Measurements from ENCODE around the gene PAM16. TPM values are rescaled to one million over a fixed set of nuclear protein-coding genes. Genes with fewer than 3 reads are reported as not detected.

PAM16 gene
- total RNA-seq, 1 donor from 2014 or later: 57.8 TPM

DNA sequence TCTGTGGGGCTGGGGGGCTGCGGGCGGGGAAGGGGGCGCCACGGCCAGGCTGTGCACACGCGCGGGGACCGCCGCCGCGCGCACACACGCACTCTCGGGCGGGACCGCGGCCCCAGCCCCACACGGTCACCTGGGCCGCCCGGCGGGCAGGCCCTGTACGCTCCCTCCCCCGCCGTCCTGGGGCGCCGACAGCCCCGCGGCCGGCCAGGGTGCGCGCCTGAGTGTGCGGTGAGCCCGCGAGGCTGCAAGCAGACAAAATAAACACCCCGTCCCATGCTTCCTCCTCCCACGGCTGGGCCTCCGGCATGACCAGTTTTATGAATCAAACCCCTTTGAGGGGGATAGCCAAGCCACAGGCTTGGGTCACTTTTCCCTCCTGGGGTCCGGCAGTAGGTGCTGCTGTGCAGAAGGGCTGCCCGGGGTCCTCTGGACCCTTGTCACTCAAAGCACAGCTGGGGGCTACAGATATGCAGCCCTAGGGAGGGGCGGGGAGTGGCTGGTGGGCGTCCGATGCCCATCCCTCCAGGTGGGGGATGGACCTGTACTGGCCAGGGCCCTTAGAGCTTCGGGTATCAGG is 21.0 kb upstream of the PAM16 start:
- no peak for DNase-seq (ENCODE audit: extremely low read depth, low read depth, low spot score)

DNA sequence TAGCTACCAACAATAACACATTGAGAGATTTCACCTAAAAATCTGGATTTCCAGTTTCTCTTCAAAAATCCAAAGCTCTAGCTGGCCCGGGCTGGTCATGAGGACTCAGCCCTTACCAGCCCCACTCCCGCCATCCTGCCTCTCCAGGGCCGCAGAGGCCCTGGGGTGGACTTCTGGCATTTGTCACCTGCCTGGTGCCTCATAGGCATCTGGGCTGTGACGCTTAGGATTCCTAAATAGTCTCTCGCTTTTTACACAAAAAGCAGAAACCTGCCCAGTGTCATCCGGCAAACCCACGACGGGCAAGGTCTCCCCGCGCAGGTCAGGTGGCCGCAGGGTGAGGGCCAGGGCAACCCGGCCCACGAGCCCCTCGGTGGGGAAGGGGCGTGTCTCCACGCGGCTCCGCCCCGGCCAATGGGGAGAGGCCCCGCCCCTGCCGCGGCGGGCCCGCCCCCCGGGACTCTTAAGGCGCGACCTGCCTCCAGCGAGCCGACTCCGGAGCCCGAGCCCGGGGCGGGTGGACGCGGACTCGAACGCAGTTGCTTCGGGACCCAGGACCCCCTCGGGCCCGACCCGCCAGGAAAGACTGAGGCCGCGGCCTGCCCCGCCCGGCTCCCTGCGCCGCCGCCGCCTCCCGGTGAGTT is 20.4 kb upstream of the PAM16 start, which contains the start of gene VASN:
TSS of gene VASN (plus strand) at position 492 of the 644 bp plus-strand sequence. CDS start 9,030 bp downstream, outside the sequence.
- DNase-seq (ENCODE audit: extremely low read depth, low read depth, low spot score): no peak

DNA sequence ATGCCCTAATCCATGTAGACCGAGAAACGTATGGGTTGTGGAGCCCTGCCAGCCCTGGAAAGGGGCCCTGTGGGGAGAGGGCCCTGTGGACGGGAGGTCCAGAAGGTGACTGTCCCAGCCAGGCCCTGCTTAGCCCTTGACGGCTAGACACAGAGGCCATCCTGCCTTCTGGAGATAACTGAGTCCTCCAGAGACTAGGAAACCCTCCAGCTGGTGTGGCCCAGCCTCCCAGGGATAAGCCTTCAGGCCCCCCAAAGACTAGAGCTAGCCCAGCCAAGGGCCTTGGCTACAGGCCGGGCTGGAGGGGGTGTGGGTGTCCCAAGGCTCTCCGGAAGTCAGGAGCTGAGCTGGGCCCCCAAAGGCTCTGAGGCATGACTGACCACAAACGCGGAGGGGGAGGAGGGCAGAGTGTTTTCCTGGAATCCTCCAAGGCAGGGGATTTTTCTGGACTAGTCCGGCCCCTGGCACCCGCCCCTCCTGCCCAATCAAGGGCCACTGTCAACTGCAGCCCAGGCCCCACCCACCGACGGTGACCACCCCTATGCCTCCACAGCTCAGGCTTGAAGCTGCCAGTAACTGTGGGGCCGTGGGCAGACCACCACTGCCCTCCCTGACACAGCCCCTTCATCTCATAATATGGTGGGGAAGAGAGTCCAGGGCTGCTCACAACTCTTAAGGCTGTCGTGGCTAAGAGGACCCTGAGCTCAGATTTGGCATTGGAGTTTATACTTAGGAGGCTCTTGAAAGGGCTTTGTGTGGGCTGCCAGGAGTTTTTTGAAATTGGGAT is 19.6 kb upstream of the PAM16 start:
- no peak for DNase-seq (ENCODE audit: extremely low read depth, low read depth, low spot score)

DNA sequence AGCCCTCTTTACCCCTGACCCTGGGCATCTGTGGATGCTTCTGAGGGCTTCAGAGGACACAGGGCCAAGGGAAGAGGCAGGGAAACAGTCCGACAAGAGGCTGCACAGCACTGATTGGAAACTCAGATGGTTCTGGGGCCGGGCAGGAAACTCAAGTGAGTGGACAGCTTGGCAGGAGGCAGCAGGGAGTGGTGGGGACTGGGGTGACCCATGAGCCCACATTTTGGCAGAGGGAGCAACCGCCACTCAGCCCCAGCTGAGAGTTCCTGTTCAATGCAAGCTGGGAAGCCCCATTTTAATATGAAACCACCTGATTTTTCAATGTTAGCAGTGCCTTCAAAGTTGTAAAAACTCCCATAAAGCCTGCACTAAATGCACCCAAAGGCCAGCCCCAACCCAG is 19.0 kb upstream of the PAM16 start:
- no peak for DNase-seq (ENCODE audit: extremely low read depth, low read depth, low spot score)

DNA sequence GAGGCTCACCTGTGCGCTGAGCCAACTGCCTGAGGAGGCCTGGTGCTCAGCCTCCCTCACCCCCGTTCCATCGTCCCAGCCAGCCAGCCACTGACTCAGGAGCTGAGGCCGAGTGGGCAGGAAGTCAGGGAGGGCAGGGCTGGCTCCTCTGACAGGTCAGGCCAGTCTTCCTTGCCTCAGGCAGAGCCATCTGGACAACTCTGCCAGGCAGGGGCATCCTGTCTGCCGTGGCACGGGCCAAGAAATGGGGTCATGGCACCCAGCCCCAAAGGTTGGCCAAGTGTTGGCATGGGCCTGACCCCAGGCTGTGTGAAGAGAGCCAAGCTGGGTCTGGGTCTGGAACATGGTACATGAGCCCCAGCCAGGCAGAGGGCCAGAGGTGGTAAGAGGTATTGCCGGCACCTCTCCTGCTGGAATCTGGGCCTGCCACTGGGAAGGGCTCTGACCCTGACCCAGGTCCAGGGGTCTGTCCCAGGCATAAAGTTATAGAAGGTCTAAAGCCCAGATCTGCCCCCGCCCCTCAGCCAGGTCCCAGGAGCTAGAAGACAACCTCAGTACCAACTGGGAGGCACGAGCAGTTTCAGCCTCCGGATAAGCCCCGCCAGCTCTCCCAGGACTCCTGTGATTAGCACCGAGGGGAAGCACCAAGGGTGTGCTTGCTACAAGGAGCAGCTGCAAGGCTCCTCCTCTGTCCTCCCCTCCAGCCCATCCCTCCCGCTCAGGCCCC is 18.0 kb upstream of the PAM16 start:
- DNase-seq (ENCODE audit: extremely low read depth, low read depth, low spot score): no peak

DNA sequence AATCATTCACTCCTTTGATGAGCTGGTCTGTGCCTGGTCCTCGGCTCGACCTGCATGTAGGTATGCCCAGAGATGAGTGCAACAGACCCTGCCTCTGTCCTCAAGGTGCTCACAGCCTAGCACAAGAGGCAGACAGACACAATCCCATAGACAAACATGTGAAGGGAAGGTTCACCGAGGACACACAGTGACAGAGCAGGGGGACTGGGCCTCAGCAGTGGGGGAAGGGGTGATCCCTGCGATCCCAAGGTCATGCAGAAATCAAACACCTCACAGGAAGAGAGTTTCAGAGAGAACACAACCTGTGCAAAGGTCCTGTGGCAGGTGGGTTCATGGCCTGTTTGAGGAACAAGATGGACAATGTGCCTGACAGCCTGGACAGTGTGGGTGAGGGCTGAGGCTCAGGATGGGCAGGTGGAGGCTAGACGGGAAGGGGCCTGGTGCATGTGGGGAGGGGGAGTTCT is 16.3 kb upstream of the PAM16 start:
- no peak for DNase-seq (ENCODE audit: extremely low read depth, low read depth, low spot score)

DNA sequence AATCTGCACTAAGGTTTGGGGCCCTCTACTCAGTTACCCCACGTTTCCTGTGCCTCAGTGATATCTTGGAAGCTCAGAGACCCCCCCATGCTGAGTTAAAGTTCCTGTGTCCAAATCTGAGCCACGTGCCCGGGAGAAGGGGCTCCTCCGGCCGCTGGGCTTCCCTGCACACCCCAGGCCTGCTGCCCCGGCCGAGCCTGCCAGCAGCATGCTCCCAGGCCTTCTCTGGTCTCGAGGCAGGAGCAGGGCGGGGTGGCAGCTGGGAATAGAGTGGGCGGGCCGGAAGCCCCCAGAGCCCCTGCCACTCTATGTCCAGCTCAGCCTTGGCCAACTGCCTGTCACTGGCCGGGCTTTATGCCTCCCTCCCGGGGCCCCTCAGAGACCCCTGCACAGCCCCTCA is 14.9 kb upstream of the PAM16 start:
- DNase-seq (ENCODE audit: extremely low read depth, low read depth, low spot score): no peak

DNA sequence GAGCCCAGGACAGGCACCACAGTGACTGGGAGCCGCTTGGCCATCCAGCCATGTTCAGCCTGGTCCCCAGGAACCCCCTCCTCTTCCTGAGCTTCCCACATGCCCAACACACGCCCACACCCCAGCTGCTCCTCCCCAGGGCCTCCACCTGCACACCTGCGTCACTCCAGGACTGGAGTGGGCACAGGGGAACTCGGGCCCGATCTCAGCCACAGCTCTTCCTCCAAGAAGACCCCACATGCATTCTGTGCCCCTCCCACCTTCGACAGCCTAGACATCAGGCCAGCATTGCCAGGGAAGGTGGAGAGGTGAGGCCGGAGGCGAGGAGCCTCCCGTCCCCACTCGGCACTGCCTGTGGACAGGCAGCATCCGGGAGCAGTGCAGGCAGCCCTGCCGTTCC is 14.5 kb upstream of the PAM16 start:
- no peak for DNase-seq (ENCODE audit: extremely low read depth, low read depth, low spot score)

DNA sequence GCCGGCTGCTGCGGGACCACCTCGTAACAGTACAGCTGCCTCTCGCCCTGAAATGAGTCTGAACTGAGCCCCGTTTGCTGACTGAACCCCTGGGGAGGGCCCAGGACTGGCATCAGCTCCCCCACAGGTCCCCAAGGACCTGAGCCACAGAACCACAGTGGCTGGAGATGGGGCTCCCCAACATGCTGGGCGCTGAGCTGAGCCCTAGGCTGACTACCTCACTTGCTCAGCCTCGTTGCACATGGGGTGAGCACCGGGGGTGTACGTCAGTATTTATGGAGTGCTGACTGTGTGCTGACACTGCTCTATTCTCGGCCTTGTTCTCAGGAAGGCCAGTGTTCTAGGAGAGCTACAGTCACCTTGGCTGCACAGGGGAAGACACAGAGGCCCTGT is 13.9 kb upstream of the PAM16 start:
- no peak for DNase-seq (ENCODE audit: extremely low read depth, low read depth, low spot score)

DNA sequence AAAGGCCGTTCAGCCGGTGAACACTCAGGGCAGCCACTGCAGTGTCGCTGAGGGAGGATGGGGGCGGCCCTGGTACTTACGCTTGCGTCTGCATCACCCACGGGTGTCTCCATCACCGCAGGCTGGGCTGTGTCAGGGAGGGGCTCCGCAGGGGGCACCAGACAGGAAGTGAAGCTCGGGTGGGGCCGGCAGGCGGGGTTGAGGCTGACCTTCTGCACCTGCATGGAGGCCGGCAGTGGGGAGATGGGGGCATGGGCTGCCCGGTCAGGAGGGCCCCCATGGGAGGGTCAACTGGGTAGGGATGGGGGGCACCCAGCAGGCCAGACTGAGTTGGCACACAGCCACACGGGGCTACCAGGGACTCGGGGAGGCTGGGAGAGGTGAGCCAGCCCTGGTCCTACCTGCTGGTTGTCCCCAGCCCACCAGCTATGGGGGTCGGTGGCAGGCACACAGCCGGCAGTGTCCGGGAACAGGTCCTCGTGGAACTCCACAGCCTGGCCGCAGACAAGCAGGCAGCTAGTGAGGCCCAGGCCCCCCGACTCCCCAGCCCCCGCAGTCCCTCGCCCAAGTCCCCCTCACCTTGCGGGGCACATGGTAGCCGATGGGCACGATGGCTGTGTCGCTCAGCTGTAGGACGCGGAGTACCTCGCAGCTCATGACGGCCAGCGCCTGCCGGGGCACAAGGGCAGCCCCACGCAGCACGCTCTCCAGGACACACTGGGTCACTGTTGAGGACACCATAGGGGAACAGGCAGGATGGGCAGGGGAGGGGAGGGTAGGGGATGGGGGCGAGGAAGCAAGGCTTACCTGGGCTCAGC is 13.3 kb upstream of the PAM16 start:
- DNase-seq (ENCODE audit: extremely low read depth, low read depth, low spot score): no peak

DNA sequence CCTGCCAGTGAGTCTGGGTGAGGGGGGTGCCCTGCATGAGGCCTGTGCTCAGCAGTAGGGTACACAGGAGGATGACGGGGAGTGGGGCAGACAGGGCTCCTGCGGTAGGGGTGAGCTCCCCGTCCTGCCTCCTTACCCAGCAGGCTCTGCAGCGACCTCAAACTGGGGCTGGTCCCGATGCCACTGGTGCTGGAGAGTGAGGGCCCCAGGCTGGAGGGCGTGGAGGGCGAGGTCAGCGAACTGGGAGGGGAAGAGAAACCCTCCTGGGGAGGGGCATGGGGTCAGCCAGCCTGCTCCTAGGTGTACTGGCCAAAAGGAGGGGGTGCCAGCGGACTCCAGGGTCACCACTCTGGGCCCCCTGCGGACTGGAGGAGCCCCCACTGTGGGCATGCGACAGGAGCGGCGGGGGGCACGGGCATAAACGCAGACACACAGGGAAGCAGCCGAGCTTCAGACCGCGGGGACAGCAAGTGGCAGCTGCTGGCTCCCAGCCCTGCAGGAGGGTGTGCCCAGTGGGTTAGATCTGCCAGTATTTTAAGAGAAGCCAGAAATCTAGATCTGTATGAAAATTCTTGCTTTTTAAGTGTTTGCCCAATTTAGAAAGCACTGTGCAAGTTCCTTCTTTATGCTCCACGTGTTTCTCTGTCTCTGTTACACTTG is 11.5 kb upstream of the PAM16 start:
- DNase-seq (ENCODE audit: extremely low read depth, low read depth, low spot score): no peak

DNA sequence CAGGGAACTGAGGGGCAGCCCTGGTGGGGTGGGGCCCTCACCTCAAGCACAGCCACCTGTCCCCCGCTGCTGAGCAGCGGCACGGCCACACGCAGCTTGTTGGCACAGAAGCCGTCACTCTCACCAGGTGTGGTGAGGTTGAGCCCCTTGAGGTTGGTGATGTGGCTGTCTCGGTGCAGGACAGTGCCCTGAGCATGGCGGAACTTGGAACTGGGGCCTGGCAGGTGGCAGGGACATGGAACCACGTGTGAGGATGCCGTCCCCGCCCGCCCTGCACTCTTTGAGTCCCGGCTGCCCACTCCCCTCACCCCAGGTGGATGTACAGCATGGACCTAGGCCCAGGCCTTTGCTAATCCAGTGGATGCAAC is 10.8 kb upstream of the PAM16 start:
- no peak for DNase-seq (ENCODE audit: extremely low read depth, low read depth, low spot score)

DNA sequence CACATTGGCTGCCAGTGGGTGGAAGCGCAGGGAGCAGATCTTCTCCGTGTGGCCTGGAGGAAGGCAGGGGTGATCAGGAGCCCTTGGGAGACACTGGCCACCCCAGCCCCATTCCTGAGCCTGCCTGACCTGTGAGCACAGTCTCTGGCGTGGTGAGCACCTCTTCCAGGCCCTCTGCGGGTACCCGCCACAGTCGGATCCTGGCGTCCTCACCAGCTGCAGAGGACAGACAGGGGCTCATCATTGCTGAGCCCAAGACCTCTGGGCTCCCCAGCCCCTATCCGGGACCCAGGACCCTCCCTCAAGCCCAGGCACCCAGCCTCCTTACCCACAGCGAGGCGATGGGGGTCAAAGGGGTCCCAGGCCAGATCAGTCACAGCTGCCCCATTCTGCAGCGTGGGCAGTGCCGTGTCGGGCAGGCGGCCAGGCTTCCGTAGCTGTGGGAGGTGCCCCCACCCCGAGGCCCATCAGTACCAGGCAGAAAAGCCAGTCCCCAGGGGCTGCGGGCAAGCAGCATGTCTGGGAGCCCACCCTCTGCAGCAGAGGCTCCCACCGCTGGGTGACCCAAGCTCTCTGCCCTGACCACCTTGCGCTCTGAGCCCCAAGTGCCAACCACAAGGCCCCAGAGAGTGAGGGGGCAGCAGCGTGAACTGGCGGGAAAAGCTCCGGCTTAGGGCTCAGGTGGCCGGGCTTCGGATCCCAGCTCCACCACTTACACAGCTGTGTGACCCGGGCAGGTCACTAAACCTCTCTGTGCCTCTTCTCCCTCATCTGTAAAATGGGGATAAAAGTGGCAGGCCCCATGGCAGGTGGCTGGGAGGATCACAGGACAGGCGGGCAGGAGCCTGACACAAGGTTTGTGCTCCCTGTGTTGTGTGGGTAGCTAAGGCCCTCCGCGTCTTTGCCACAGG is 10.2 kb upstream of the PAM16 start:
- DNase-seq (ENCODE audit: extremely low read depth, low read depth, low spot score): no peak

DNA sequence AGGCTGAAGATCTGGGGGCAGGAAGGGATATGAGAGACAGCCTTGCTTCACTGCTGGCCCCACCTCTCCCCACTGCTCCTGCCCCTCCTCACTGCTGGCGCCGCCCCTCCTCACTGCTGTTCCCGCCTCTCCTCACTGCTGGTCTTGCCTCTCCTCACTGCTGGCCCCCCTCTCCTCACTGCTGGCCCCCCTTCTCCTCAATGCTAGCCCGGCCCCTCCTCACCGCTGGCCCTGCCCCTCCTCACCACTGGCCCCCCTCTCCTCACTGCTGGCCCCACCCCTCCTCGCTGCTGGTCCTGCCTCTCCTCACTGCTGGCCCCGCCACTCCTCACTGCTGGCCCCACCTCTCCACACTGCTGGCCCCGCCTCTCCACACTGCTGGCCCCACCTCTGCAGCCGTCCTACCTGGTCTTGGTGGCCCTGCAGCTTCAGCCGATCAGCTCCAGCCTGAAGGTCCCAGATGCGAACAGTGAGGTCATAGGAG is 9.5 kb upstream of the PAM16 start:
- no peak for DNase-seq (ENCODE audit: extremely low read depth, low read depth, low spot score)

DNA sequence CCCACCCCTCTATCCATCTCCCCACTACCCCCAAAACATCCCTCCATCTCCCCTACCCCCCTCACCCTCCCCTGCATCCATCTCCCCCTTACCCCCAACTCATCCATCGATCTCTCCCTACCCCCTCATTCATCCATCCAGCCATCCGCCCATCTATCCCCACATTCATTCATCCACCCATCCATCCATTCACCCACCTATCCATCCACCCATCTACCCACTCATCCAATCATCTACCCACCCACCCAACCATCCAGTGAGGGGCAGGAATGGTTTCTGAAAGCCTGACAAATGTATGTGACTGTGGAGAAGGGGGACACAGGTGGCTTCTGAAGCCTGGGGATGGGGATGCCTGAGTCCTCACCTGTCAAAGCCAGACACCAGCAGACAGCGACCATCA is 8.8 kb upstream of the PAM16 start:
- no peak for DNase-seq (ENCODE audit: extremely low read depth, low read depth, low spot score)

DNA sequence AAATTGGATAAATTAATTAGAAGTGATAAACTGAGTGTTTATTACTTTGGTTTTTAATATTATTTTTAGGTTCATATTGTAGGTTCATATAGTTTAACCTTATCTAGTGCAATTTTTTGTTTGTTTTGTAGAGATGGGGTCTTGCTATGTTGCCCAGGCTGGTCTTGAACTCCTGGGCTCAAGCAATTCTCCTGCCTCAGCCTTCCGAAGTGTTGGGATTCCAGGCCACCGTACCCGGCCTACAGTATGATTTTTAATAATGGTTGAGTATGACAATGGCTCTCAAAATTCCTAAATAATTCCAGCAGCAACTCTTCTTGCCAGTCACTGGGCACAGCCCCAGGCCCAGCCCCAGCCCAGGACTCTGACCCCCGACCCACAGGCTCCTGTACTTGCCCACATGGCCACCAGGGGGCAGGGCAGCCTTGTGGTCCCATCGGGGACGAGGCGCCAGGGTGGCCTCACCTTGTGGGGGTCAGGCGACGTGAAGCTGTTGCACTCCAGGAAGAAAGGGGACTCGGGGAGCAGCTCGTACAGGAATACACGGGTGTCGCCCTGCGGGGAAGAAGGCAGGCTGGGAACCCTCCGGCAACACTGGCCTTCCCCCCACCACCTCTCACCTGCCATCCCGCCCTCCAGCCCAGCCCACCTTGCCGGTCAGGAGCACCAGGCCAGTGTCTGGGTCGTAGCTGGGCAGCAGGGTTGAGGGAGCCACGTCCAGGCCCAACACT is 7.9 kb upstream of the PAM16 start:
- DNase-seq (ENCODE audit: extremely low read depth, low read depth, low spot score): no peak

DNA sequence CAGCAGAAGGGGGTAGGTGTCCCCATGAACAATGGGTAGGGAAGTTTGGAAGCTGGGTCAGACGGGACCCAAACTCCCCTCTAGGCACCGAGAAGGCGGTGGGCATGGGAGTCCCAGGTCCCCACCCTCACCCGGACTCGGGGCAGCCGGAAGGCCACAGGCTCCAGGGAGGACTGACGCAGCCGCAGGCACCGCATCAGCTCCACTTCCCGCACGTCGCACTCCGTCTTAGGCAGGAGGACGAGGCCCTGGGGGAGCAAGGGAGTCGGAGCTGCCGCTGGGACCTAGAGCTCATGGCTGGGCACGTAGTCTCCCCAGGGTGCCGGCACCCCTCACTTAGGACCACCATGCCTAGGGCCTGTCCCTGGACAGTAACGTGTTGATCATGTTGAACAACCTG is 7.1 kb upstream of the PAM16 start:
- DNase-seq (ENCODE audit: extremely low read depth, low read depth, low spot score): no peak

DNA sequence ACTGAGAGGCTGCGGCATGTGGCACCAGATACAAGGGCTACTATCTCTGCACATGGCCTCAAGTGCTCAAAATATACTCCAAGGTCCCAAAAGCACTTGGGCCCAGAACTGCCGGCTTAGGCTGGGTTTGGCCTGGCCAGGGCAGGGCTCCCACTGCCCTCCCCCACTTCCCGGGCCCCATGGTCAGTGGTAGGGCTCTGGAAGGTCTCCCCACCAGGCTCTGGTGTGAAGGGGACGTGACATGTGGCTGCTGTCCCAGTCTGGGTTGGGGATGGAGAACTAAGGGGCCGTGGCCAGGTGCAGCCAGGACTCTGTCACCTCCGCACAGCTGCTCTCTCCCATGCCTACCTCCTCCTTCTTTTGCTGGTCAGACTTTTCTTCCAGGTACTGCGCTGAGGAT is 5.7 kb upstream of the PAM16 start:
- no peak for DNase-seq (ENCODE audit: extremely low read depth, low read depth, low spot score)
